Endothelial cell of umbilical vein (primary cell): ENCODE data around the gene RASSF10. TPM values are rescaled to one million over a fixed set of nuclear protein-coding genes. Genes with fewer than 3 reads are reported as not detected.

ENCODE experiments used
- BruUV-seq: library from RNA; stranded (reverse); fragments of 400-500 nt; replicated peaks from 2 replicates; lab custom pipeline; 2021; lab: Mats Ljungman, UMichigan
- CTCF ChIA-PET: fragments of 300-600, 350-600 bp; sonication (Branson Sonifier 250); formaldehyde crosslinking; loops from one replicate; lab custom pipeline; 2021; ENCODE audit warnings: antibody characterized with exemption, inconsistent platforms; lab: Charles Lee
- POLR2A ChIA-PET: fragments of 300-600, 350-600 bp; sonication (Branson Sonifier 250); formaldehyde crosslinking; loops from one replicate; lab custom pipeline; 2021; ENCODE audit warnings: antibody characterized with exemption, inconsistent platforms; lab: Charles Lee
- DNase-seq: peaks from one replicate; pipeline ENCODE4 v3.0.0-alpha.2; 2011; ENCODE audit warnings: low read depth, low spot score
- FAIRE-seq: peaks from 2 replicates; lab custom pipeline; 2011; peaks lifted over from hg19 to GRCh38; lab: Jason Lieb, UNC
- H2AFZ ChIP-seq: 2 replicates; pipeline ENCODE4 v1.6.0; 2012; ENCODE audit warnings: low read depth, low read length, control low read depth, inconsistent platforms
- H3K27ac ChIP-seq: 2 replicates; pipeline ENCODE4 v1.5.1; 2011; ENCODE audit warnings: low read depth, mild to moderate bottlenecking, control low read depth, low read length, moderate library complexity; ENCODE audit not compliant: insufficient read depth
- H3K27me3 ChIP-seq, 2 experiments: 2 replicates each; pipeline versions ENCODE4 v1.6.0 to v1.6.1; 2011; ENCODE audit warnings: low read length in 2 of 2, mixed read lengths in 1 of 2; ENCODE audit not compliant: control insufficient read depth in 2 of 2, insufficient read depth in 2 of 2
- H3K36me3 ChIP-seq, 2 experiments: 2 replicates in 1 of 2; 3 replicates in 1 of 2; pipeline ENCODE4 v1.5.1; 2011; ENCODE audit warnings: low read length in 2 of 2, mild to moderate bottlenecking in 1 of 2, moderate library complexity in 1 of 2; ENCODE audit not compliant: control insufficient read depth in 2 of 2, insufficient read depth in 2 of 2; ENCODE audit errors: extremely low read depth in 1 of 2
- H3K4me1 ChIP-seq: 3 replicates; pipeline ENCODE4 v1.5.1; 2011; ENCODE audit warnings: mild to moderate bottlenecking, low read length; ENCODE audit not compliant: control insufficient read depth, insufficient read depth; ENCODE audit errors: extremely low read depth
- H3K4me2 ChIP-seq: 2 replicates; pipeline ENCODE4 v1.6.1; 2011; ENCODE audit warnings: low read length, control low read depth, mixed read lengths; ENCODE audit not compliant: insufficient read depth
- H3K4me3 ChIP-seq, 3 experiments: fragments of 200-600 bp in 1 of 3; sonication (generic), shearing (Covaris generic) in 1 of 3; replicated peaks in 1 of 3; 2 replicates each; pipeline ENCODE4 v1.5.1; 2011 to 2016; ENCODE audit warnings: control low read depth in 3 of 3, low read length in 3 of 3, mild to moderate bottlenecking in 2 of 3, inconsistent platforms in 1 of 3, low read depth in 1 of 3, moderate library complexity in 1 of 3; ENCODE audit not compliant: insufficient read depth in 1 of 3
- H3K79me2 ChIP-seq: 2 replicates; pipeline ENCODE4 v1.6.0; 2012; ENCODE audit warnings: low read length, inconsistent platforms; ENCODE audit not compliant: control insufficient read depth, insufficient read depth
- H3K9ac ChIP-seq: replicated peaks from 2 replicates; pipeline ENCODE3; 2011; ENCODE audit warnings: low read length, control low read depth; ENCODE audit not compliant: insufficient read depth; ENCODE audit errors: extremely low read depth
- H3K9me1 ChIP-seq: replicated peaks from 3 replicates; pipeline ENCODE4 v1.6.0; 2011; ENCODE audit warnings: mild to moderate bottlenecking, low read length; ENCODE audit not compliant: control insufficient read depth, insufficient read depth; ENCODE audit errors: extremely low read depth
- H3K9me3 ChIP-seq: replicated peaks from 2 replicates; pipeline ENCODE4 v1.5.1; 2012; ENCODE audit warnings: low read length, inconsistent platforms; ENCODE audit not compliant: control insufficient read depth, insufficient read depth
- H4K20me1 ChIP-seq: replicated peaks from 2 replicates; pipeline ENCODE3; 2011; ENCODE audit warnings: mild to moderate bottlenecking, low read length; ENCODE audit not compliant: control insufficient read depth, insufficient read depth; ENCODE audit errors: extremely low read depth
- EZH2 ChIP-seq: IDR thresholded peaks from 2 replicates; pipeline ENCODE4 v1.6.1; 2012; ENCODE audit warnings: borderline replicate concordance, low read depth, mild to moderate bottlenecking, moderate library complexity, low read length, inconsistent platforms; ENCODE audit not compliant: severe bottlenecking
- FOS ChIP-seq: IDR thresholded peaks from 2 replicates; pipeline ENCODE4 v1.6.1; 2011; ENCODE audit warnings: mild to moderate bottlenecking, low read length, moderate library complexity, borderline replicate concordance; ENCODE audit not compliant: insufficient read depth
- GATA2 ChIP-seq: IDR thresholded peaks from 2 replicates; pipeline ENCODE4 v1.7.0; 2011; ENCODE audit warnings: low read depth, mild to moderate bottlenecking, moderate library complexity, mixed read lengths, low read length; ENCODE audit not compliant: insufficient read length, insufficient read depth
- JUN ChIP-seq: IDR thresholded peaks from 2 replicates; pipeline ENCODE4 v1.6.1; 2011; ENCODE audit warnings: borderline replicate concordance, low read depth; ENCODE audit not compliant: insufficient read length, insufficient read depth
- MYC ChIP-seq: IDR thresholded peaks from one replicate; pipeline ENCODE4 v1.6.1; 2011; ENCODE audit warnings: mild to moderate bottlenecking, low read depth, low read length
- POLR2A ChIP-seq: IDR thresholded peaks from 2 replicates; pipeline ENCODE4 v1.6.1; 2012; ENCODE audit warnings: low read depth, mild to moderate bottlenecking, control low read depth, low read length
- POLR2AphosphoS5 ChIP-seq: IDR thresholded peaks from 2 replicates; pipeline ENCODE4 v1.6.1; 2012; ENCODE audit warnings: low read depth, mild to moderate bottlenecking, control low read depth, low read length, moderate library complexity; ENCODE audit not compliant: insufficient read depth
- dilution Hi-C: fragments of 300-500 bp; cut with MboI; formaldehyde crosslinking; loops from one replicate; pipeline ENCODE4 v1.15.0; 2019; ENCODE audit warnings: low sequenced_read_pairs; ENCODE audit not compliant: extremely low pct_ligation_motif_present
- intact Hi-C: fragments of 100-400 bp; cut with micrococcal nuclease; formaldehyde crosslinking; loops from one replicate; pipeline ENCODE4 v1.10.0; 2022
- polyA plus RNA-seq, 4 experiments: library from polyadenylated mRNA; depleted of rRNA in 3 of 4; stranded (reverse) in 3 of 4; unstranded in 1 of 4; fragments of >200 nt; gene quantifications; 2 replicates each; pipeline versions ENCODE4 v1.2.1 to v1.2.3, GENCODE V29; 2011 to 2012; ENCODE audit warnings: missing spikeins in 1 of 4
- total RNA-seq: library from RNA; stranded (reverse); gene quantifications from 2 replicates; pipeline ENCODE4 v1.2.3, GENCODE V29; 2021
- TF ChIP-seq, protein P1 (sequence below): IDR thresholded peaks from 2 replicates; pipeline ENCODE4 v1.6.1; 2011; ENCODE audit not compliant: insufficient read depth, insufficient read length
- TF ChIP-seq, protein P2 (sequence below), 2 donors: IDR thresholded peaks; 1 replicate in 1 of 2; 2 replicates in 1 of 2; pipeline ENCODE4 v1.5.1; 2011; ENCODE audit warnings: low read length in 2 of 2, mild to moderate bottlenecking in 2 of 2, moderate library complexity in 2 of 2, control low read depth in 1 of 2, inconsistent platforms in 1 of 2, low read depth in 1 of 2; ENCODE audit not compliant: insufficient read depth in 1 of 2; ENCODE audit errors: extremely low read depth in 1 of 2

RASSF10 gene
- total and polyA plus RNA-seq, 2 donors (not counting 3 experiments of a cell fraction or from before 2014, with no cell fraction given): 0.03 TPM; not detected in 1

- Histone ChIP-seq H3K27me3 (peaks cover 20 to 35% of the 10 kb centered on the region in 2 experiments), H3K9me1 (no peaks in the 10 kb centered on the region), H3K9ac (no peak overlapping the region), H3K4me1 (no peaks in the 10 kb centered on the region), H3K4me3 (no peak overlapping the region), H3K27ac (no peak overlapping the region), H4K20me1 (no peaks in the 10 kb centered on the region), H3K9me3 (no peaks in the 10 kb centered on the region), H3K36me3 (no peaks in the 10 kb centered on the region), H3K79me2 (no peaks in the 10 kb centered on the region), H3K4me2 (no peak overlapping the region), H2AFZ (no peak overlapping the region)
- no peak for DNase-seq
- TF ChIP-seq MYC: no peak
- no peak for TF ChIP-seq GATA2
- no peak for TF ChIP-seq JUN
- no peak for TF ChIP-seq POLR2AphosphoS5
- TF ChIP-seq FOS: no peak
- TF ChIP-seq, protein P1, sequence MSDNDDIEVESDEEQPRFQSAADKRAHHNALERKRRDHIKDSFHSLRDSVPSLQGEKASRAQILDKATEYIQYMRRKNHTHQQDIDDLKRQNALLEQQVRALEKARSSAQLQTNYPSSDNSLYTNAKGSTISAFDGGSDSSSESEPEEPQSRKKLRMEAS: no peak
- TF ChIP-seq POLR2A: no peak
- TF ChIP-seq EZH2: no peak
- TF ChIP-seq, protein P2, sequence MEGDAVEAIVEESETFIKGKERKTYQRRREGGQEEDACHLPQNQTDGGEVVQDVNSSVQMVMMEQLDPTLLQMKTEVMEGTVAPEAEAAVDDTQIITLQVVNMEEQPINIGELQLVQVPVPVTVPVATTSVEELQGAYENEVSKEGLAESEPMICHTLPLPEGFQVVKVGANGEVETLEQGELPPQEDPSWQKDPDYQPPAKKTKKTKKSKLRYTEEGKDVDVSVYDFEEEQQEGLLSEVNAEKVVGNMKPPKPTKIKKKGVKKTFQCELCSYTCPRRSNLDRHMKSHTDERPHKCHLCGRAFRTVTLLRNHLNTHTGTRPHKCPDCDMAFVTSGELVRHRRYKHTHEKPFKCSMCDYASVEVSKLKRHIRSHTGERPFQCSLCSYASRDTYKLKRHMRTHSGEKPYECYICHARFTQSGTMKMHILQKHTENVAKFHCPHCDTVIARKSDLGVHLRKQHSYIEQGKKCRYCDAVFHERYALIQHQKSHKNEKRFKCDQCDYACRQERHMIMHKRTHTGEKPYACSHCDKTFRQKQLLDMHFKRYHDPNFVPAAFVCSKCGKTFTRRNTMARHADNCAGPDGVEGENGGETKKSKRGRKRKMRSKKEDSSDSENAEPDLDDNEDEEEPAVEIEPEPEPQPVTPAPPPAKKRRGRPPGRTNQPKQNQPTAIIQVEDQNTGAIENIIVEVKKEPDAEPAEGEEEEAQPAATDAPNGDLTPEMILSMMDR (IDR thresholded peaks at IDR 0.05; ENCODE audit: extremely low read depth in 1 of 2, insufficient read depth in 1 of 2, low read depth in 1 of 2, low read length in 2 of 2): no peak
- dilution Hi-C loops: no loop called here
- BruUV-seq: no TSS peak
- intact Hi-C loops: no loop called here
- POLR2A ChIA-PET: no interaction called here
- CTCF ChIA-PET: interaction anchor here (1.1 to 7.3 kb wide), 5 partner anchors 9 to 651 kb away, joined by 3 to 56 read pairs (median 6); no protein-coding TSS in a partner anchor
- FAIRE-seq: no peak
These were observed 27.2 kb upstream of the RASSF10 start for GRCh38 chr11:12981676-12982522.
